Measurements from ENCODE around the gene VEPH1. TPM values are rescaled to one million over a fixed set of nuclear protein-coding genes. Genes with fewer than 3 reads are reported as not detected.

The VEPH1 gene
- total RNA-seq, 1 donor from 2014 or later = 3.7 TPM

DNA sequence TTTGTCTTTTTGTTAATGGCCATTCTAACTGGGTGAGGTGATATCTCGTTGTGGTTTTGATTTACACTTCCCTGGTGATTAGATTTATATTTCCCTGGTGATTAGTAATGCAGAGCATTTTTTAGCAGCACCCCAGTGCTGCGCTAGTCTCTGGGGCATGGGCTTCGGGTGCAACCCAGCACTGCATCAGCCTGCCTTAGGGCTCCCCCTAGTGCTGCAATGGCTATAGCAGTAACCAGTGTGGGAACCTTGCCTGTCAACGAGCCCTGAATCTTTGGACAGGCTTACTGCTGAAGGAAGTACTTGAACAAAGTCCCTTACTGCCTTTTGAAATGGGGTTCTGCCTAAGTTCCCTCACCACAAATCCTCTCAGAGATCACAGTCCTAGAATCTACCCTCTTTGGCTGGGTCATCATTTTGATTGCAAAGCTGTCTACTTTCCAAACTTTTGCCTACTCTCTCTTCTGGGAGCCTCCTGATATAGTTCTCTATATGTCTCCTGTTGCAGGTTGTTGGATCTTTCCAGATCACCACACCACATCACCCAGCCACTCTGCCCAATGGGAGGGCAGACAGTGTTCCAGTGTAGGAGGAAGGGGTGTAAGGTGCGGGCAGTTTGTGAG lies 264.0 kb downstream of the VEPH1 start:
- TF ChIP-seq, protein P1, sequence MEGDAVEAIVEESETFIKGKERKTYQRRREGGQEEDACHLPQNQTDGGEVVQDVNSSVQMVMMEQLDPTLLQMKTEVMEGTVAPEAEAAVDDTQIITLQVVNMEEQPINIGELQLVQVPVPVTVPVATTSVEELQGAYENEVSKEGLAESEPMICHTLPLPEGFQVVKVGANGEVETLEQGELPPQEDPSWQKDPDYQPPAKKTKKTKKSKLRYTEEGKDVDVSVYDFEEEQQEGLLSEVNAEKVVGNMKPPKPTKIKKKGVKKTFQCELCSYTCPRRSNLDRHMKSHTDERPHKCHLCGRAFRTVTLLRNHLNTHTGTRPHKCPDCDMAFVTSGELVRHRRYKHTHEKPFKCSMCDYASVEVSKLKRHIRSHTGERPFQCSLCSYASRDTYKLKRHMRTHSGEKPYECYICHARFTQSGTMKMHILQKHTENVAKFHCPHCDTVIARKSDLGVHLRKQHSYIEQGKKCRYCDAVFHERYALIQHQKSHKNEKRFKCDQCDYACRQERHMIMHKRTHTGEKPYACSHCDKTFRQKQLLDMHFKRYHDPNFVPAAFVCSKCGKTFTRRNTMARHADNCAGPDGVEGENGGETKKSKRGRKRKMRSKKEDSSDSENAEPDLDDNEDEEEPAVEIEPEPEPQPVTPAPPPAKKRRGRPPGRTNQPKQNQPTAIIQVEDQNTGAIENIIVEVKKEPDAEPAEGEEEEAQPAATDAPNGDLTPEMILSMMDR (conservative IDR thresholded peaks at IDR 0.05; ENCODE audit: low read depth, low read length) = peak; percentile 99
- no peak for DNase-seq (ENCODE audit: low read depth)
- no peak overlapping the region for H3K4me3 ChIP-seq (ENCODE audit: low read depth, low read length)

DNA sequence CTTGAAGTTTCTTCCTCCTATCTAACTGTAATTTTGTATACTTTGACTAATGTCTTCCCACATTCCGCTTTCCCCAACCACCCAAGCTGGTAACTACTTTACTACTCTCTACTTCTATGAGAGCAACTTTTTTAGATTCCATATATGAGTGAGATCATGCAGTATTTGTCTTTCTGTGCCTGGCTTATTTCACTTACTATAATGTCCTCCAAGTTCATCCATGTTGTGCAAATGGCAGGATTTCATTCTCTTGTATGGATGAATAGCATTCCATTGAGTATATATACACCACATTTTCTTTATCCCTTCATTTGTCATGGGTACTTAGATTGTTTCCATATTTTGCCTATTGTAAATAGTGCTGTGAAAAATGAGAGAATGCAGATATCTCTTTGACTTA lies 264.8 kb downstream of the VEPH1 start:
- no peak overlapping the region for H3K4me3 ChIP-seq (ENCODE audit: low read depth, low read length)
- DNase-seq (ENCODE audit: low read depth) = no peak
- TF ChIP-seq, protein P1 (conservative IDR thresholded peaks at IDR 0.05; ENCODE audit: low read depth, low read length) = no peak

DNA sequence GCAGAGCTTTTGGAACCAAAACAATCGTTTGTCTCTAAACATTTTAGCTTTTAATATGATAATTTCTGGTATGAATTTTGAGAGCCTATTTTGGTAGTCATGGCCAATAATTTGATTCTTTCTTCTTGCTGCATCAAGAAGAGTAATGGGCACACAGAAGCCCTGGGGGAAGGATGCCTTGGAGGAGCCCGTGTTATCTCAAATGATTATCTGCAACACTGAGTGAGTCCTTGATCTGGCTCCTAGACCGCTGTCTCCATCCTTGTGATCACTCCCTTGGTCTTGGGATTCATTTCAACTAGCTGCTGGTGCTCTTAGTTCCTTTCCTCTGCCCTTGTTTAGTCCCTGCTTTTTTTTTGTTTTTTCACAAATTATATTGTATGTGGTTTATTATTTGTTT lies 265.3 kb downstream of the VEPH1 start:
- TF ChIP-seq, protein P1 (conservative IDR thresholded peaks at IDR 0.05; ENCODE audit: low read depth, low read length) = no peak
- no peak overlapping the region for H3K4me3 ChIP-seq (ENCODE audit: low read depth, low read length)
- DNase-seq (ENCODE audit: low read depth) = no peak

DNA sequence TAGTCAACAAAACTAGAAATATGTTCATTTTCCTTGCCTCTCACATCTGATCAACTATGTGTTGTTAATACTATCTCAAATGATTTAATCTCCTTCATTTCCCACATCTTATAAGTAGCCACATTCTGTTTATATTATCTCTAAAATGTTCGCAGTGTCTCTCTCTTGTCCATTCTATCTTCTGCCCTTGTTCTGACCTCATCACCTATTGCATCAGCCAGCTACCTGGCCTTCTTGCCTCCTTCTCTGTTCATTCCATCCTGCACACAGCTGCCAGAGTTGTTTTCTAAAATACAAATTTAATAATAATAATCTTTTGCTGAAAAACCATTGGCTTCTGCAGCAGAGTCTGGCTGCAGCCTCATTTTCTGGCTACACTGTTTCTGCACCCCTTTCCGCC lies 267.9 kb downstream of the VEPH1 start:
- no peak overlapping the region for H3K4me3 ChIP-seq (ENCODE audit: low read depth, low read length)
- TF ChIP-seq, protein P1 (conservative IDR thresholded peaks at IDR 0.05; ENCODE audit: low read depth, low read length) = no peak
- no peak for DNase-seq (ENCODE audit: low read depth)

DNA sequence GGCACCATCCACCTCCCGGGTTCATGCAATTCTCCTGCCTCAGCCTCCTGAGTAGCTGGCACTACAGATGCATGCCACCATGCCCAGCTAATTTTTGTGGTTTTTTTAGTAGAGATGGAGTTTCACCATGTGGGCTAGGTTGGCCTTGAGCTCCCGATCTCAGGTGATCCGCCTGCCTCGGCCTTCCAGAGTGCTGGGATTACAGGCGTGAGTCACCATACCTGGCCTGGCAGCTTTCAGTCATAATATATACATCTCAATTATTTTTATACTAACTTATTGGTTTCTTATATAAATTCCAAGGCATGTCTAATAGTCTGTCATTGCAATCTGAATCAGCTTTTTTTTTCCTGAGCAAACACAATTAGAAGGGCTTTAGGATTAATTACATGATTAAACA lies 269.3 kb downstream of the VEPH1 start:
- no peak for DNase-seq (ENCODE audit: low read depth)
- no peak overlapping the region for H3K4me3 ChIP-seq (ENCODE audit: low read depth, low read length)
- TF ChIP-seq, protein P1 (conservative IDR thresholded peaks at IDR 0.05; ENCODE audit: low read depth, low read length) = no peak

DNA sequence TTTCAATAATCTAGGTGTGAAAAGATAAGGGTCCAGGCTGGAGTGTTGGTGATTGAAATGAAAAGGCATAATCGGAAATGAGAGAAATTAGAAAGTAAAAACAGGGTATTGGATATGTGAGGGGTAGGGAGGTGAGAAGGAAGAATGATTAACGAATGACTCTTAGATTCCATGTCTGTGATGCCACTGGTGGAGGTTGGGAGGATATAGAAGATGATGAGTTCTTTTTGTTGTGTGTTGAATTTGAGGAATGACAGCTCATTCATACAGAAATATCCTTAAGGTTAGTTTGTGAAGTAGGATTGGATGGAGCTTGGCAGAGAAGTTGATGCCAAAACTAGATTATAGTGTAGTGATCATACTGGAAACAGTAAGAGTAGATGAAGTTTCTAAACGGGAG lies 271.1 kb downstream of the VEPH1 start:
- DNase-seq (ENCODE audit: low read depth) = no peak
- TF ChIP-seq, protein P1 (conservative IDR thresholded peaks at IDR 0.05; ENCODE audit: low read depth, low read length) = no peak
- no peak overlapping the region for H3K4me3 ChIP-seq (ENCODE audit: low read depth, low read length)

DNA sequence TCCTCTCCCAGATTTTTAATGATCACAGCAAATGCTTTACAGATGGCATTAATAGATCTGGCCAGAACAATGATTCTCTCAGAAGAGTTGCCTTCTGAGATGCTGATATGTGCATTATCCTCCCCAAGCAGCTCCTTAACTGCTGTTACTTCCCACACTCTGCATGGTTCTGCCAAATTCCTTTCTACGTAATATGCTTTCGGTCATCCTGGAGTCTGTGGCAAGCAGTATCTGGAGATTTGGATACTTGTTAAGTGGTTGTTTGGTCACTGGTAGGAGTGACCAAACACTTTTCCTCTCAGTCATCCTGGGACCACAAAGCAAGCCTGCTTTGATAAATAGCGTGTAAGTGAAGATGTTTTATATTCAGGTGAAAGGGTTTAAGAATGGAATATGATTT lies 272.1 kb downstream of the VEPH1 start:
- no peak for DNase-seq (ENCODE audit: low read depth)
- TF ChIP-seq, protein P1 (conservative IDR thresholded peaks at IDR 0.05; ENCODE audit: low read depth, low read length) = no peak
- H3K4me3 ChIP-seq (ENCODE audit: low read depth, low read length) = no peak overlapping the region
